ENCODE results near the gene SDF2L1.
"Not testable (repeated sequence)": the region's sequence is repeated elsewhere in the genome, so short reads cannot be mapped to it uniquely, and the experiment has no call there.

Gene SDF2L1

GRCh38 chr22:21683401-21683811 is 41.3 kb downstream of the SDF2L1 start:
- Mint-ChIP-seq H3K9me3 (no peaks in the 10 kb centered on the region), H3K4me3 (no peak overlapping the region), H3K27me3 (no peaks in the 10 kb centered on the region), H3K36me3 (ENCODE audit: insufficient read depth) (peaks cover 29% of the 10 kb centered on the region), H3K4me1 (no peaks in the 10 kb centered on the region), H3K27ac (ENCODE audit: low read depth) (peak overlapping the region; percentile 13)
- ATAC-seq (replicated peaks; ENCODE audit: extremely low read depth, poor library complexity, severe bottlenecking) (no peak), DNase-seq (ENCODE audit: low spot score in 2 of 2) (no peak)

DNA sequence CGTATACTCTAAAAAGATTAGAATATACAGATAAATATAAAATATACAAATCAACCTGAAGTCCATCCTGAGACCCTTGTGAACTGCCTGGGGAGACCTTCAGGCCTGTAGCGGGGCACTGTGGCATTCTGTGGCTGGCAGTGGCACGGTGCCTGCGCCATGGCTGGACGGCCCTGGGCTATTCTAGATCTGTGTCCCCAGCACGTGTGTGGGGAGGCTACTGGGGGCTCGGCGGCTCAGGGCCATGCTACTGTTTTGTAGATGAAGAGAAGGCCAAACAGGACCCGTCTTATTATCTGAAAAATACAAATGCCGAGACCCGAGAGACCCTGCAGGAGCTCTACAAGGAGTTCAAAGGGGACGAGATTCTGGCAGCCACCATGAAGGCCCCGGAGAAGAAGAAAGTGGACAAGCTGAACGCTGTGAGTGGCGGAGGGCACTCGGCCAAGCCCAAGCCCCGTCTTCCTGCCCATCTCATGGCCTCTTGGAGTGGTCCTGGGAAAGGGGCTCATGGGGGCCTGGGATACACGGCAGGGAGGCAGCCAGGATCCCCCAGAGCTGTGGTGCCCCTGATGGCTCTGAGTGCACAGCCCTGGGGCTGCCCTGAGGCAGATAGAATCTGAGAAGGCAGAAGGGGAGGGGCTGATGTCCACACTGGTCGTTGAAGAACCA is 42.5 kb downstream of the SDF2L1 start:
- H3K27me3 Mint-ChIP-seq, result no peaks in the 10 kb centered on the region
- H3K27ac Mint-ChIP-seq (ENCODE audit: low read depth), result peak overlapping the region; percentile 16
- ATAC-seq (replicated peaks; ENCODE audit: extremely low read depth, poor library complexity, severe bottlenecking), result no peak
- H3K4me3 Mint-ChIP-seq, result no peak overlapping the region
- no peaks in the 10 kb centered on the region for H3K9me3 Mint-ChIP-seq
- peaks cover 4% of the 10 kb centered on the region for H3K4me1 Mint-ChIP-seq
- DNase-seq (ENCODE audit: low spot score in 2 of 2), result no peak
- peaks cover 27% of the 10 kb centered on the region for H3K36me3 Mint-ChIP-seq (ENCODE audit: insufficient read depth)

- no peaks in the 10 kb centered on the region for H3K27me3 Mint-ChIP-seq
Measured at GRCh38 chr22:21685164-21685513, 43.0 kb downstream of the SDF2L1 start.

GRCh38 chr22:21686193-21686608 is 44.1 kb downstream of the SDF2L1 start:
- no peak overlapping the region for H3K4me3 Mint-ChIP-seq
- H3K9me3 Mint-ChIP-seq, result no peaks in the 10 kb centered on the region
- H3K36me3 Mint-ChIP-seq (ENCODE audit: insufficient read depth), result peaks cover 31% of the 10 kb centered on the region
- ATAC-seq (replicated peaks; ENCODE audit: extremely low read depth, poor library complexity, severe bottlenecking) (no peak), DNase-seq (ENCODE audit: low spot score in 2 of 2) (no peak)
- H3K27ac Mint-ChIP-seq (ENCODE audit: low read depth), result no peak overlapping the region
- peaks cover 12% of the 10 kb centered on the region for H3K4me1 Mint-ChIP-seq
- H3K27me3 Mint-ChIP-seq, result no peaks in the 10 kb centered on the region

More at GRCh38 chr22:21685164-21685513, 43.0 kb downstream of the SDF2L1 start:
- Mint-ChIP-seq H3K4me3 (no peak overlapping the region), H3K4me1 (peaks cover 7% of the 10 kb centered on the region), H3K9me3 (no peaks in the 10 kb centered on the region), H3K36me3 (ENCODE audit: insufficient read depth) (peaks cover 31% of the 10 kb centered on the region), H3K27ac (ENCODE audit: low read depth) (peak overlapping the region; percentile 16)
- DNase-seq (ENCODE audit: low spot score in 2 of 2) (no peak), ATAC-seq (replicated peaks; ENCODE audit: extremely low read depth, poor library complexity, severe bottlenecking) (no peak)

DNA sequence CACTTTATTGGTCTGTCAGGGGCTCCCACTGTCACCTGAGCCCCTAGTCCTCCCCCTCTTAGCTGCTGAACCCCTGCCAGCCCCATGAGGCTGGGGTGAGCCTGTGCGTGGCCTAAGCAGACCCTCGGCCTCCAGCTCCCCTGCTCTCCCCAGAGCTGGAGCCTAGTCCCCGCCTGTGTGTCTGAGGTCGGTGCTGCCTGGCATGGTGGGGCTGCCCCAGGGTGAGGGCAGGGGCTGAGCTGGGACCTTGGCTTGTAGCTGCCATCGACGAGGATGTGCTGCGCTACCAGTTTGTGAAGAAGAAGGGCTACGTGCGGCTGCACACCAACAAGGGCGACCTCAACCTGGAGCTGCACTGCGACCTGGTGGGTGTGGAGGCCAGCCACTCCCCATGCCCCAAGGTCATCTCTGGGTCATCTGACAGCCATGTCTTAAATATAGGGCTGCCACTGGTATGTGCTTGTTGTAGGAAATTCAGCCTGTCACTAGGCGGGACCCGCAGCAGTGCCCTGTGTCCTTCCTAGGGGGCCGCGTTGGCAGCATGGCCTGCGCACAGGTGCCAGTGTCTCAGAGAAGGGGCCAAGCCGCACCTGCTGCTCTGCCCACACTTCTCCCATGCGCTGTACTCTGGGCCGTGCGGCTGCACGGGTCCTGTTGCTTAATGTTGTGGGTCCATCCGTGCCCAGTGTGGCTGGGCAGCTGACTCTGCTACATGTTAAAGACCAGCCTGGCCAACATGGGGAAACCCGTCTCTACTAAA is 44.7 kb downstream of the SDF2L1 start:
- Mint-ChIP-seq H3K9me3 (no peaks in the 10 kb centered on the region), H3K36me3 (ENCODE audit: insufficient read depth) (peaks cover 36% of the 10 kb centered on the region), H3K27me3 (no peaks in the 10 kb centered on the region), H3K4me3 (no peak overlapping the region), H3K4me1 (peaks cover 16% of the 10 kb centered on the region), H3K27ac (ENCODE audit: low read depth) (no peak overlapping the region)
- DNase-seq (ENCODE audit: low spot score in 2 of 2), result no peak
- ATAC-seq (replicated peaks; ENCODE audit: extremely low read depth, poor library complexity, severe bottlenecking), result no peak

GRCh38 chr22:21687685-21688259 is 45.7 kb downstream of the SDF2L1 start:
- no peaks in the 10 kb centered on the region for H3K27me3 Mint-ChIP-seq
- H3K4me3 Mint-ChIP-seq, result no peak overlapping the region
- DNase-seq (ENCODE audit: low spot score in 2 of 2), result no peak
- peaks cover 34% of the 10 kb centered on the region for H3K36me3 Mint-ChIP-seq (ENCODE audit: insufficient read depth)
- no peak for ATAC-seq (replicated peaks; ENCODE audit: extremely low read depth, poor library complexity, severe bottlenecking)
- peaks cover 17% of the 10 kb centered on the region for H3K4me1 Mint-ChIP-seq
- no peak overlapping the region for H3K27ac Mint-ChIP-seq (ENCODE audit: low read depth)
- no peaks in the 10 kb centered on the region for H3K9me3 Mint-ChIP-seq

GRCh38 chr22:21688341-21688705 is 46.2 kb downstream of the SDF2L1 start:
- Mint-ChIP-seq H3K4me1 (peaks cover 17% of the 10 kb centered on the region), H3K27me3 (no peaks in the 10 kb centered on the region), H3K4me3 (no peak overlapping the region), H3K27ac (ENCODE audit: low read depth) (no peak overlapping the region), H3K9me3 (no peaks in the 10 kb centered on the region), H3K36me3 (ENCODE audit: insufficient read depth) (peaks cover 35% of the 10 kb centered on the region)
- DNase-seq (ENCODE audit: low spot score in 2 of 2) (no peak), ATAC-seq (replicated peaks; ENCODE audit: extremely low read depth, poor library complexity, severe bottlenecking) (no peak)

GRCh38 chr22:21688706-21689381 is 46.7 kb downstream of the SDF2L1 start:
- Mint-ChIP-seq H3K27ac (ENCODE audit: low read depth) (peak overlapping the region; percentile 81), H3K27me3 (no peaks in the 10 kb centered on the region), H3K4me1 (peaks cover 17% of the 10 kb centered on the region), H3K4me3 (no peak overlapping the region), H3K9me3 (no peaks in the 10 kb centered on the region), H3K36me3 (ENCODE audit: insufficient read depth) (peaks cover 38% of the 10 kb centered on the region)
- DNase-seq (ENCODE audit: low spot score in 2 of 2) (no peak), ATAC-seq (replicated peaks; ENCODE audit: extremely low read depth, poor library complexity, severe bottlenecking) (no peak)

DNA sequence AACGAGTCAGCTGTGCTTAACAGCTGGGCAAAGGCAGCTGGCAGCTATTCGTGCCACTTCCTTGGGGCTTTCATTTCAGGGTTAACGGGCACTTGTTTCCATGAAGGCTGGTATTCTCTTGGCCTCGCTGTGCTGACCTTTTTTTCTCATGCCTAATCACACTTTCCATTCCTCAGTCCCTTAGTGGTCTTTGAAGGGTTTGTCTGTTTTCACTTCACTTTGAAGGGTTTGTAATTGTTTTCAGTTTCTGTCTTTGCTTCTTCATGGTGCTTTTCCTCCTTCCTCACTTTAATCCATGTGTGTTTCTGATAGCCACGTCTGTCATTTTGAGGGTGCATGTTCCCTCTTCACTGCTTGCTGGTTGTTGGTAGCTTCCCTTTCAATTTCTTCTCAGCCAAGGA is 48.3 kb downstream of the SDF2L1 start:
- Mint-ChIP-seq H3K4me1 (peaks cover 17% of the 10 kb centered on the region), H3K36me3 (ENCODE audit: insufficient read depth) (peaks cover 35% of the 10 kb centered on the region), H3K4me3 (no peak overlapping the region), H3K27ac (ENCODE audit: low read depth) (peak overlapping the region; percentile 81), H3K27me3 (no peaks in the 10 kb centered on the region), H3K9me3 (no peaks in the 10 kb centered on the region)
- DNase-seq (ENCODE audit: low spot score in 2 of 2) (no peak), ATAC-seq (replicated peaks; ENCODE audit: extremely low read depth, poor library complexity, severe bottlenecking) (no peak)

DNA sequence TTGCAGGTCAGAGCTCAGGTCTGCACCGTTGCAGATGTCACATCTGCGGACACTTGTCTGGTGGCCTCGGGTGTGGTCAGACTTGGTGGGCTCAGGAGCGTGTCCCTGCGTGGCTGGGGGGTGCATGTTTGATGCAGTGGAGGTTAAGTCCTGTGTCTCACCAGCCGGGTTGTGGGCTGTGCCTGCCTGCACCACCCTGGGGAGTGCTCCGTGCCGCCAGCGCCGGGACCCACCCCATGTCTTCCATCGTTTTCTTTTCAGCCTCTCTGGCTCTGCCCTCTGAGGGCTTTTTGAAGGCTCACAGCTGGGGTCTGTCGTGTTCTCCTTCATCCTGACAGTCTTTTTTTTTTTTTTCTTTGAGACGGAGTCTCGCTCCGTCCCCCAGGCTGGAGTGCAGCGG is 49.7 kb downstream of the SDF2L1 start:
- no peaks in the 10 kb centered on the region for H3K9me3 Mint-ChIP-seq
- peaks cover 38% of the 10 kb centered on the region for H3K36me3 Mint-ChIP-seq (ENCODE audit: insufficient read depth)
- H3K4me1 Mint-ChIP-seq, result peaks cover 17% of the 10 kb centered on the region
- H3K27me3 Mint-ChIP-seq, result no peaks in the 10 kb centered on the region
- H3K4me3 Mint-ChIP-seq, result no peak overlapping the region
- DNase-seq (ENCODE audit: low spot score in 2 of 2) (no peak), ATAC-seq (replicated peaks; ENCODE audit: extremely low read depth, poor library complexity, severe bottlenecking) (no peak)
- H3K27ac Mint-ChIP-seq (ENCODE audit: low read depth), result peak overlapping the region; percentile 76

DNA sequence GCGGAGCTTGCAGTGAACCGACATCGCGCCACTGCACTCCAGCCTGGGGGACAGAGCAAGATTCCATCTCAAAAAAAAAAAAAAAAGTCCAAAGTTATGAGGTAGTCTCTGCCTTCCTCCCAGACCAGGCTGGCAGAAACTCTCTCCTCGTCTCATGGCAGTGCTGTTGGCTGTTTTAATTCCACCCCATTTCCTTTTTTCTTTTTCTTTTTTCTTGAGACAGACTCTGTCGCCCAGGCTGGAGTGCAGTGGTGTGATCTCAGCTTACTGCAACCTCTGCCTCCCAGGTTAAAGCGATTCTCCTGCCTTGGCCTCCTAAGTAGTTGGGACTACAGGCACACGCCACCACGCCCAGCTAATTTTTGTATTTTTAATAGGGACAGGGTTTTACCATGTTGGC is 50.8 kb downstream of the SDF2L1 start:
- not testable (repeated sequence) for H3K9me3 Mint-ChIP-seq; H3K27me3 Mint-ChIP-seq; ATAC-seq (replicated peaks; ENCODE audit: extremely low read depth, poor library complexity, severe bottlenecking); DNase-seq (ENCODE audit: low spot score in 2 of 2); H3K4me3 Mint-ChIP-seq
- peak overlapping the region; percentile 67 for H3K27ac Mint-ChIP-seq (ENCODE audit: low read depth)
- H3K4me1 Mint-ChIP-seq, result peaks cover 17% of the 10 kb centered on the region
- peaks cover 37% of the 10 kb centered on the region for H3K36me3 Mint-ChIP-seq (ENCODE audit: insufficient read depth)

DNA sequence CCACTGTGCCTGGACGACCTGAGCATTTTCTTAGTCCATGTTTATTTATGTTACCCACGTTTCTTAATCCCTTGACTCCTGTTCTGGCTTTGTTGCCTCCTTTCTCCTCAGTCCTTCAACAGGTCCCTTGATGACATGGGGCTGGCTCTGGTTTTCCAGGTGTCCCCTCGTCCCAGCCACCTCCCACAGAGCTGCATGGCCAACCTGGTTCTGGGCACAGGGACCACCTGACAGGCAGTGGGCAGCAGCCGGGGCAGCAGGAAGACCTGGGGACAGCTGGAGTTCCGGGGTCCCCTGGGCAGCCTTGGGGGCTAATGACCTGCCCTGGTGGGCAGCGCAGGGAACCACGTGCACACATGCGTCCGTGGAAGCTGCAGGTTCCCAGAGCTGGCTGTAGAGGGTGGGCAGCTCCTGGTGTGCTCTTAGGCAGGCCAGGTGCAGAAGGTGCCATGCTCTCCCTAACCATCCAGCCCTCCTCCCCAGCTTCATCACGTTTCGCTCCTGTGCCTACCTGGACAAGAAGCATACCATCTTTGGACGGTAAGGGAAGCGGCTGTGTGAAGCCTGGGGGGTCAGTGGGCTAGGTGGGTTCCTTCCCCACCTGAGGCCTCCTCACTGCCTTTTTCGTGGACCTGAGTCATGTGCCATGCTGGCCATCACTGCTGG is 51.4 kb downstream of the SDF2L1 start:
- DNase-seq (ENCODE audit: low spot score in 2 of 2) (no peak), ATAC-seq (replicated peaks; ENCODE audit: extremely low read depth, poor library complexity, severe bottlenecking) (no peak)
- H3K4me1 Mint-ChIP-seq, result peaks cover 17% of the 10 kb centered on the region
- H3K36me3 Mint-ChIP-seq (ENCODE audit: insufficient read depth), result peaks cover 39% of the 10 kb centered on the region
- peak overlapping the region; percentile 67 for H3K27ac Mint-ChIP-seq (ENCODE audit: low read depth)
- no peaks in the 10 kb centered on the region for H3K9me3 Mint-ChIP-seq
- no peaks in the 10 kb centered on the region for H3K27me3 Mint-ChIP-seq
- H3K4me3 Mint-ChIP-seq, result no peak overlapping the region

Data from central memory CD8-positive, alpha-beta T cell (primary cell).